Measurements from ENCODE around the gene THAP6.
A peak's percentile ranks its signal among the peaks of the same experiment; 100 is the strongest.

The THAP6 gene

GRCh38 chr4:75514131-75514948, at the start of gene THAP6, which contains the start of gene RCHY1:
TSS of gene THAP6 (plus strand) at chr4:75514473. CDS start at chr4:75515453, 980 bp downstream.
TSS of gene RCHY1 (minus strand) at chr4:75514403. CDS start at chr4:75514286, 117 bp downstream.
- H3K9me3 ChIP-seq = no peaks in the 10 kb centered on the region
- H3K27me3 ChIP-seq (ENCODE audit: low read depth) = no peaks in the 10 kb centered on the region
- peaks cover 29% of the 10 kb centered on the region for H3K4me1 ChIP-seq
- in situ Hi-C loops (cut with MboI; ENCODE audit: low sequenced_read_pairs) = no loop called here
- H3K36me3 ChIP-seq (replicated peaks) = peaks cover 41% of the 10 kb centered on the region
- H3K4me3 ChIP-seq = peak within 1 kb of the TSS; percentile 91
- DNase-seq (ENCODE audit: low spot score in 2 of 2) = peak; percentile 97 to 98

DNA sequence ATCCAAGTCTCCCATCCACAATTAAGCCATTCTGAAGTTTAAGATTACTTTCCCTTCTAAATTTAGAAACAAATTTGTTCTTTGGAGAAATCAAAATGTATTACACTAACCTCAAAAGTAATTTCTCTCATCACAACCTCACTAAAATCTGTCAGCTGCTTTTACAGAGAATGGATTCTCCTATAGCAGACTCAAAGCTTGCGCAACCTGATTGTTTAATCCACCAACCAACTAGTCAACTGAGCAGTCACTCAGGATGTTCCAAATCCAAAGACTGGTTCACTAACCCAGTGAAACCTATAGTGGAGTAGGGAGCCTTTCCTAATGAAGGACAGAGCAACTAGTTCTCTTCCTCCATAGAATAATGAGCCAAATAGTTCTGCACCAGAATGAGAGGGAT, 44.4 kb upstream of the THAP6 start:
- no peaks in the 10 kb centered on the region for H3K9me3 ChIP-seq
- in situ Hi-C loops (cut with MboI; ENCODE audit: low sequenced_read_pairs) = no loop called here
- no peak for DNase-seq (ENCODE audit: low spot score in 2 of 2)
- no peak overlapping the region for H3K4me3 ChIP-seq
- H3K36me3 ChIP-seq (replicated peaks) = no peaks in the 10 kb centered on the region
- no peaks in the 10 kb centered on the region; the same call in 1 of the 2 replicates for H3K4me1 ChIP-seq
- H3K27me3 ChIP-seq (ENCODE audit: low read depth) = no peaks in the 10 kb centered on the region

DNA sequence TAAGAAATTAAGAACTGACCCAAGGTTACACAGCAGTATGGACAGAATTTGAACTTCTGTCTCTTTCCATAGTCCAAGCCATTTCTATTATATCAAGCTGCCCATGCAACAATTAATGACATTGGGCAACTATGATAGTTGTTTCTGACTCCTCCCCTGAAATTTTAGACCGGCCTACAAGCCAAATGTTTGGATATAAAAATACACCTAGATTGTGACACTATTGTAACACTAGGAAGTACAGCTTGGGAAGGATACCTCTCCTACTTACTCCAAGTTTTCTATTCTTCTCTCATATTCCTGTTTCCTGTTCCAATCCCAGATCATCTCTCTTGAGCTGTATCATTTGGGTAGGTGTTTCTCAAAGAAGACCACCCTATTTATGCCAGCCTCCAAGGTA, 43.5 kb upstream of the THAP6 start:
- DNase-seq (ENCODE audit: low spot score in 2 of 2) = no peak
- Histone ChIP-seq H3K36me3 (replicated peaks) (no peaks in the 10 kb centered on the region), H3K9me3 (no peaks in the 10 kb centered on the region), H3K4me3 (no peak overlapping the region), H3K27me3 (ENCODE audit: low read depth) (no peaks in the 10 kb centered on the region), H3K4me1 (no peaks in the 10 kb centered on the region; the same call in 1 of the 2 replicates)
- in situ Hi-C loops (cut with MboI; ENCODE audit: low sequenced_read_pairs) = no loop called here

DNA sequence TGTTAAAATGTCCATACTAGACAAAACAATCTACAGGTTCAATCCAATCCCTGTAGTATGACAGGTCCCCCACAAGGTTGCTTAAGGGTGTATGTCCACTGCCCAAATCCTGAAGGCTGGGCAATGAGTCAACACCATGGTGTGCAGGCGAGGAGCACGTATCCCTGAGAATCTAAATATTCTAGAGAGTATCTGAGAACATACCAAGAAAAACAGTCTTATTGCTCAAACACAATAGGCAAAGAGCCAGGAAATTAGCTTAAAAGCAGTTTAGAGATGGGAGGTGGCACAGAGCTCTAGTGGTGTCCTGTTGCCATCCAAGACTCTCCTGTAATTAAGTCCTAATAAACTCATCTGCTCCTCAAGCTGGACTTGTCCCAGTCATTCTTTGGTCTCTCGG, 37.1 kb upstream of the THAP6 start:
- Histone ChIP-seq H3K36me3 (replicated peaks) (peaks cover 25% of the 10 kb centered on the region), H3K4me1 (no peaks in the 10 kb centered on the region; the same call in 1 of the 2 replicates), H3K27me3 (ENCODE audit: low read depth) (no peaks in the 10 kb centered on the region), H3K9me3 (no peaks in the 10 kb centered on the region), H3K4me3 (no peak overlapping the region)
- in situ Hi-C loops (cut with MboI; ENCODE audit: low sequenced_read_pairs) = loop anchor here (25.0 kb wide), 1 partner anchor 590 kb away; no protein-coding TSS in a partner anchor
- no peak for DNase-seq (ENCODE audit: low spot score in 2 of 2)

GRCh38 chr4:75484190-75484589, 30.1 kb upstream of the THAP6 start:
- Histone ChIP-seq H3K9me3 (no peaks in the 10 kb centered on the region), H3K27me3 (ENCODE audit: low read depth) (no peaks in the 10 kb centered on the region), H3K4me1 (peaks cover 10% of the 10 kb centered on the region), H3K36me3 (replicated peaks) (peaks cover 49% of the 10 kb centered on the region), H3K4me3 (no peak overlapping the region)
- no peak for DNase-seq (ENCODE audit: low spot score in 2 of 2)
- in situ Hi-C loops (cut with MboI; ENCODE audit: low sequenced_read_pairs) = loop anchor here (25.0 kb wide), 1 partner anchor 597 kb away; no protein-coding TSS in a partner anchor

- H3K4me1 ChIP-seq = peaks cover 7% of the 10 kb centered on the region
- DNase-seq (ENCODE audit: low spot score in 2 of 2) = peak in 1 of 2 experiments; percentile 8
- in situ Hi-C loops (cut with MboI; ENCODE audit: low sequenced_read_pairs) = loop anchor here (25.0 kb wide), 1 partner anchor 603 kb away; no protein-coding TSS in a partner anchor
- H3K27me3 ChIP-seq (ENCODE audit: low read depth) = no peaks in the 10 kb centered on the region
- H3K9me3 ChIP-seq = no peaks in the 10 kb centered on the region
- no peak overlapping the region for H3K4me3 ChIP-seq
- peaks cover 42% of the 10 kb centered on the region for H3K36me3 ChIP-seq (replicated peaks)
These were observed 24.1 kb upstream of the THAP6 start for GRCh38 chr4:75490155-75490554.

- Histone ChIP-seq H3K4me1 (peaks cover 7% of the 10 kb centered on the region), H3K9me3 (peaks cover 3% of the 10 kb centered on the region), H3K27me3 (ENCODE audit: low read depth) (no peaks in the 10 kb centered on the region), H3K4me3 (no peak overlapping the region), H3K36me3 (replicated peaks) (peaks cover 48% of the 10 kb centered on the region)
- in situ Hi-C loops (cut with MboI; ENCODE audit: low sequenced_read_pairs) = loop anchor here (25.0 kb wide), 1 partner anchor 607 kb away; no protein-coding TSS in a partner anchor
- no peak for DNase-seq (ENCODE audit: low spot score in 2 of 2)
These were observed 19.7 kb upstream of the THAP6 start for GRCh38 chr4:75494563-75494962.

DNA sequence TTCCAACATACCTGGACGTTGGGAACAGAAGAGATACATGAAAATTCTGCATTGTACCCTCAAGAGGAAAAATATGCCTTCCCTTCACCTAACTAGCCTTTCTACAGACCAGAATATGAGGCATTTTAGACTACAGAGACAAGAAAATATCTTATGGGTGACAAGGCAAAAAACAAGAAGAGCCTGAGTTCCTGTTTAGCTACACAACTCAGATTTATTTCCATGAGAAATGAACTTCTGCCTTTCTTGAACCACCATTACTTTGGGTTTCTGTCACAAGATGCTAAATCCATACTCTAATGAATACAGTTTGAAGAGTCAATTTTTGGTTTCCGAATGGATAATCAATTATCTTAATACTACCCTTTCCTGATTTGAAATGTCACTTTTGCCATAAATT, 18.8 kb upstream of the THAP6 start:
- in situ Hi-C loops (cut with MboI; ENCODE audit: low sequenced_read_pairs) = loop anchor here (25.0 kb wide), 1 partner anchor 608 kb away; no protein-coding TSS in a partner anchor
- Histone ChIP-seq H3K4me1 (peaks cover 7% of the 10 kb centered on the region), H3K36me3 (replicated peaks) (peaks cover 44% of the 10 kb centered on the region), H3K9me3 (peaks cover 3% of the 10 kb centered on the region), H3K4me3 (no peak overlapping the region), H3K27me3 (ENCODE audit: low read depth) (no peaks in the 10 kb centered on the region)
- DNase-seq (ENCODE audit: low spot score in 2 of 2) = no peak

DNA sequence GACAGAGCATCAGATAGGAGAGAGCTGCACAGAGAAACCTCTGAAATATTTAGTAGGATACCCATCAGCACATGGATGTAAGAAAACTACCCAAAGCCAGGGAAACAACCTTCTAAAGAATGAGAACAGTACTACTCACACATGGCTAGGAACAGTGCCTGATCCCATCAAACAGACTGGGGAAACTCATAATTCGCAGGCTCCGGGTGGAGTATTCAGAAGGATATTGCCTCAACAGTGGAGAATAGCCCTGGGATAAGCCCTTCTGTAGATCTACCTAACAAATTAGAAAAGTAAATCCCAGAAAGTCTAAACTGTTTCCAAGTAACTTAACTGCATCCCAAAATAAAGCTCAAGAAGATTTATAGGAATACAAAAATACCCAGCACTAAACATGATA, 17.9 kb upstream of the THAP6 start:
- Histone ChIP-seq H3K36me3 (replicated peaks) (peaks cover 39% of the 10 kb centered on the region), H3K4me1 (peaks cover 7% of the 10 kb centered on the region), H3K9me3 (peaks cover 3% of the 10 kb centered on the region), H3K4me3 (no peak overlapping the region), H3K27me3 (ENCODE audit: low read depth) (no peaks in the 10 kb centered on the region)
- in situ Hi-C loops (cut with MboI; ENCODE audit: low sequenced_read_pairs) = loop anchor here (25.0 kb wide), 1 partner anchor 609 kb away; no protein-coding TSS in a partner anchor
- no peak for DNase-seq (ENCODE audit: low spot score in 2 of 2)

DNA sequence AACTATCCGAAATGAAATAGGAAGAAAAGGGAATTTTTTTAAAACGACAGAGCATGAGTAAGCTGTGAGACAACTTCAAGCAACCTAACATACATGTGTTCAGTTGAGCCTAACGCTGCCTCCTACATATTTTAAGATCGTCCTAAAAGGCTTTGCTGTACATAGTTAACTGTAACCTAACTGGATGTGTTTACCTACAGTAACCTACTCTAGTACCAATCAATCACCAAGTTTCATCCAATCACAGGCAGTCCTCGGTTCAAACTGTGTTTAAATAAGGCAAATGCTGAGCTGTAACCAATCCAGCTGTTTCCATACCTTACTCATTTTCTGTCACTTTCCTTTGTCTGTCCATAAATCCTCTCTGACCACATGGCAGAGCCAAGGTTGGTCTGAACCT, 17.1 kb upstream of the THAP6 start:
- H3K36me3 ChIP-seq (replicated peaks) = peaks cover 35% of the 10 kb centered on the region
- DNase-seq (ENCODE audit: low spot score in 2 of 2) = no peak
- in situ Hi-C loops (cut with MboI; ENCODE audit: low sequenced_read_pairs) = loop anchor here (25.0 kb wide), 1 partner anchor 610 kb away; no protein-coding TSS in a partner anchor

DNA sequence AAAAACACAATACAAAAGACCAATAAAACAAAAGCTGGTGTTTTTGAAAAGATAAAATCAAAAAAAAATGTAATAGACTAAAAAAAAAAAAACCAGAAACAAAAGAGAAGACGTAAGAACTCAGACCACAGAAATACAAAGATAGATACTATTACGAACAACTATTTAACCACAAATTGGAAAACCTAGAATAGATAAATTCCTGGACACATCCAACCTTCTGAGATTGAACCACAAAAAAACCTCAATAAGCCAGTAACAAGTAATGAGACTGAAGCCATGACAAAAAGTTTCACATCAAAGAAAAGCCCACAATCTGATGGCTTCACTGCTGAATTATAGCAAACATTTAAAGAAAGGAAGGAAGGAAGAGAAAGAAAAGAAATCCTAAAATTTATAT, 16.2 kb upstream of the THAP6 start:
- H3K36me3 ChIP-seq (replicated peaks) = peaks cover 35% of the 10 kb centered on the region
- DNase-seq (ENCODE audit: low spot score in 2 of 2) = peak in 1 of 2 experiments; percentile 6
- in situ Hi-C loops (cut with MboI; ENCODE audit: low sequenced_read_pairs) = loop anchor here (25.0 kb wide), 1 partner anchor 611 kb away; no protein-coding TSS in a partner anchor

More for the DNA sequence above, 17.1 kb upstream of the THAP6 start:
- Histone ChIP-seq H3K9me3 (peaks cover 3% of the 10 kb centered on the region), H3K4me1 (peaks cover 7% of the 10 kb centered on the region), H3K27me3 (ENCODE audit: low read depth) (no peaks in the 10 kb centered on the region), H3K4me3 (no peak overlapping the region)

GRCh38 chr4:75499900-75500299, 14.4 kb upstream of the THAP6 start:
- DNase-seq (ENCODE audit: low spot score in 2 of 2) = no peak
- Histone ChIP-seq H3K36me3 (replicated peaks) (peaks cover 44% of the 10 kb centered on the region), H3K9me3 (peaks cover 3% of the 10 kb centered on the region), H3K27me3 (ENCODE audit: low read depth) (no peaks in the 10 kb centered on the region), H3K4me3 (no peak overlapping the region), H3K4me1 (peaks cover 7% of the 10 kb centered on the region)
- in situ Hi-C loops (cut with MboI; ENCODE audit: low sequenced_read_pairs) = loop anchor here (25.0 kb wide), 1 partner anchor 613 kb away; no protein-coding TSS in a partner anchor

More for the DNA sequence above, 16.2 kb upstream of the THAP6 start:
- no peak overlapping the region for H3K4me3 ChIP-seq
- peaks cover 7% of the 10 kb centered on the region for H3K4me1 ChIP-seq
- H3K9me3 ChIP-seq = peaks cover 3% of the 10 kb centered on the region
- no peaks in the 10 kb centered on the region for H3K27me3 ChIP-seq (ENCODE audit: low read depth)

GRCh38 chr4:75502671-75503070, 11.6 kb upstream of the THAP6 start:
- Histone ChIP-seq H3K4me1 (peaks cover 2% of the 10 kb centered on the region), H3K27me3 (ENCODE audit: low read depth) (no peaks in the 10 kb centered on the region), H3K4me3 (no peak overlapping the region), H3K9me3 (peaks cover 3% of the 10 kb centered on the region), H3K36me3 (replicated peaks) (peaks cover 42% of the 10 kb centered on the region)
- no peak for DNase-seq (ENCODE audit: low spot score in 2 of 2)
- in situ Hi-C loops (cut with MboI; ENCODE audit: low sequenced_read_pairs) = no loop called here

DNA sequence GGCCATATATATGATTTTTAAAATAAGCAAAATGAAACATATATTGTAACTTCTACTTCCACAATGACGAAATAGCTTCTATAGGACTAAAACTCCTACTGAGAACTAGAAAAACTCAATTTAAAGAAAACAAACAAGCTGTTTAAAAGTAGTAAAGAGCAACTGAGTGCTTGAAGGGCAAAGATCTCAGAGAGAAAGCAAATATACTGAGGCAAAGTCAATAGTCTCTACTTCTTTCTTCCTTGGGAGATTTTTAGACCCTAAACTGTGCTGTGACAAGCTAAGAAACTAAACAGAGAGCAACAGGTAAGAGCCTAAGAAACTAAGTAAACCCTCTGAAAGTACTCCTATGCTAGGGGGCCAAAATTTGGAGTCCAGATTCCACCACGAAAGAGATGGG, 8.6 kb upstream of the THAP6 start:
- no peak overlapping the region for H3K4me3 ChIP-seq
- in situ Hi-C loops (cut with MboI; ENCODE audit: low sequenced_read_pairs) = no loop called here
- peaks cover 50% of the 10 kb centered on the region for H3K36me3 ChIP-seq (replicated peaks)
- H3K27me3 ChIP-seq (ENCODE audit: low read depth) = no peaks in the 10 kb centered on the region
- DNase-seq (ENCODE audit: low spot score in 2 of 2) = no peak
- H3K4me1 ChIP-seq = no peaks in the 10 kb centered on the region; the same call in 1 of the 2 replicates
- H3K9me3 ChIP-seq = no peaks in the 10 kb centered on the region

Data from HAP-1 (cell line).